ENCODE data around the gene DBN1. TPM values are rescaled to one million over a fixed set of nuclear protein-coding genes. Genes with fewer than 3 reads are reported as not detected.

DBN1 gene
- total and polyA plus RNA-seq, 9 of the 15 experiments (the other 6 are each of a cell fraction or from before 2014, with no cell fraction given) = 0.25 to 87.2 (median 27.9) TPM

GRCh38 chr5:177426566-177427210 is 46.7 kb downstream of the DBN1 start, which contains the start of gene GRK6 (continued):
- TF ChIP-seq UBTF (IDR thresholded peaks at IDR 0.05; ENCODE audit: borderline replicate concordance in 1 of 2, low read depth in 2 of 2, low read length in 2 of 2) = peak; percentile 63 to 73; a peak in 3 of 4 replicates
- TF ChIP-seq ILK (tag; IDR thresholded peaks at IDR 0.05; ENCODE audit: borderline replicate concordance, low read depth) = no peak
- TF ChIP-seq EWSR1 (IDR thresholded peaks at IDR 0.05; ENCODE audit: borderline replicate concordance, low read depth, partially characterized antibody) = no peak
- TF ChIP-seq ZNF407 (IDR thresholded peaks at IDR 0.05; ENCODE audit: low read depth) = no peak
- TF ChIP-seq ZNF280B (CRISPR knock-in tag; IDR thresholded peaks at IDR 0.05) = no peak
- TF ChIP-seq YY1 (IDR thresholded peaks at IDR 0.05; ENCODE audit: borderline replicate concordance in 1 of 3, control insufficient read depth in 1 of 3, extremely low read depth in 1 of 3, insufficient read depth in 3 of 3, insufficient read length in 1 of 3, insufficient replicate concordance in 2 of 3, low read depth in 1 of 3, low read length in 2 of 3) = no peak
- TF ChIP-seq PRDM10 (IDR thresholded peaks at IDR 0.05; ENCODE audit: partially characterized antibody) = no peak
- no peak for TF ChIP-seq ZNF717 (CRISPR knock-in tag; IDR thresholded peaks at IDR 0.05)
- TF ChIP-seq ZNF143 (CRISPR knock-in tag; IDR thresholded peaks at IDR 0.05) = no peak

Data from K562 (cell line).